CD4-positive, alpha-beta T cell treated with Interleukin-4 for 1 hour (primary cell): ENCODE results near the gene PIEZO2.
"Not testable (repeated sequence)": the region's sequence is repeated elsewhere in the genome, so short reads cannot be mapped to it uniquely, and the experiment has no call there.

Experiments
- DNase-seq, 2 donors: peaks; one replicate each; pipeline ENCODE4 v3.0.0-alpha.2; 2020 to 2022

Gene PIEZO2

DNA sequence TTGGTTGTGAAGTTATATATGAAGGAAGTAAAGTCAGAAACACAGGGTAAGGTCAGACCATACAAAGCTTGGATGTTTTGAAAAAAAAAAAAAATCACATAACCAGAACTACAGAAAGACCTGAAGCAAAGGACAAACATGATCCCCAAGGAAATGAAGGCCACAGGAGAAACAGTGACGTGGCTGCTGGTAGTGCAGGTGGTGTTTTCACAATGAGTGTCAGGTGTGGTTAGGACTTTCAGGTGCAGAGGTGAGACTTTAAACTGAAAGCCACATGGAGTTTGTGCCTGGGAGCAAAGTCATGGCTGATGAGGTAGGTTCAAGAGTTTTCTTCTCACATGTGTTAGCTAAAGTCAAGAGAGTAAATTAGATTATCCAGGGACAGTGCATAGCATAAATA lies 270.7 kb downstream of the PIEZO2 start:
- DNase-seq, result no peak

DNA sequence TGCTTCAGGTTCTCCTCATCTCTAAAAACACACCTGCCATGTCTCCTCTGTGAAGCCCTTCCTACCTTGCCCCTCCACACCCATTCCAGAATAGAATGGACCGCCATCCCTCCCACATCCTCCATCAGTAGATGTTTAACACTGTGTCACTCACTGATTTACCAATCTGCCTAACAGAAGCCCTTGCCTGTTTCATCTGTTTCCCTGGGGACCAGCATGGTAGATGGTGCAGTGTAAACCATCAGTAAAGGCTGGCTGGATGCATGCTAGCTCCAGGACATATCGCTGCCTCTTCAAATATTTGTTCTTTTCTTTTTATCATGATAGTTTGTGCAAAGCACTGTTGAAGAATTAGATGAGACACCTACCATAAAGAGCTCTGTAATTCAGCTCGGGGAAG lies 271.4 kb downstream of the PIEZO2 start:
- DNase-seq, result no peak

DNA sequence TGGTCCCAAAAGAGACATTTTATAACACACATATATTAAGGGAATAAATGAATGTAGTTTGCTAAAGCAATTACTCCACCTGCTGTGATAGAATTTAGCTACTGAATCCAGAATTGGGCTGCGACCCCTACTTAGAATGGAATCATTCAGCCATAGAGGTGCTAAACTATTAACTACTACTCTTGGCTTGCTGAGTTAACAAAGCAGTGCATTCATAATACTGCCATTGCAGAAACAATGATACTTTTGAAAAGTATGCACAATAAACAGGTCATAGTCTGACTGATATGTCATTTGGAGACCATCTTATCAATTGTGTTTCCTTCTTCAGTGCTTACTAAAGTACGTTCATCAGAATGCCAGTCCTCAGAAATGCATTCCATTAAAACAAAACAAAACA lies 273.6 kb downstream of the PIEZO2 start:
- no peak for DNase-seq

DNA sequence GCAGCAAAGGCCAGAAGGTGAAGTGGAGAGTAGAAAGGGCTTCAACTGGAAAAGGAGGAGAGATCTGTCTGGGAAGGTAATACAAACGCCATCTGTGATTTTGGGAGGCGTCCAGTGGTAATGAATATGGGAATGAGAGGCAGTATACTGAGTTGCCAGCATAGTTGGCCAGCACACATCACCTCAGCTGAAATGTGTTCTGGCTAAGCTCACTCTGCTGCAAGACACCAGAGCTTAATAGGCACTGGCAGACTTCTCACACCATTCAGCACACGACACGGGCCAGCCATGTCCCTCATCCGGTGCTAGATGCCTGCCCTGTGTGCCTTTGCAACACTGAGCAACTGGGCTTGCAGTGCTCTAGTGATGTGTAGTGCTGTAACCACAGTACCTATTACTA lies 277.1 kb downstream of the PIEZO2 start:
- DNase-seq, result no peak

DNA sequence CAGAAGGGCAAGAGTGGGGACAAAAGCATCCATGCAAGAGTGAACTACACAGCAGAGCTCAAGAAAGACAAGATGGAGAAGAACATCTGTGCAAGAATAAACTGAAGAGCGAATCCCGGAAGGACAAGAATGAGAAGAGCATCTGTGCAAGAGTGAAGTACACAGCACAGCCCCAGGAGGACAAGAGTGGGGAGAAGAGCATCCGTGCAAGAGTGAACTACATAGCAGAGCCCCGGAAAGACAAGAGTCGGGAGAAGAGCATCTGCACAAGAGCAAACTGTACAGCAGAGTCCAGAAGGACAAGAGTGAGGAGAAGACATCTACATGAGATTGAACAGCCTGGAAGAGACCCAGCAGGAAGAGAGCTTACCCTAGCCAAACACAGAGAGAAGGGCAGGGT lies 284.6 kb downstream of the PIEZO2 start:
- no peak for DNase-seq

DNA sequence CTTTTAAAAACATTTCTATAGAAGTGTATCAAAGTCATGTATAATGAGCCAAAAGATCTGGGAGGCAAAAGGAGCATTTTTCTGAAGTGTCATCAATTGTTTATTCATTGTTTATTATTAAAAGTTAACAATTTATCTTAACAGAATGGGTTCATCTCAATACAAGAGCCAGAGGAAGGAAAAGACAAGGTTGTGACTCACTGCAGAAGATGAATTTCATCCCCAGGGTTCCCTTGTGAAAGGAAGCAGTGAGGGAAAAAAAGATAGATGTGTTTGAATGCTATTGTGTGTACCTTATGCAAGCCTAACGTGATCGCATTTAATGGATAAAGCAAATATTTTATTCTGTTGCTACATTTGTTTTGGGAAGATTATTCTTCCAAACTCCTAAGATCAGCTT lies 286.3 kb downstream of the PIEZO2 start:
- no peak for DNase-seq

DNA sequence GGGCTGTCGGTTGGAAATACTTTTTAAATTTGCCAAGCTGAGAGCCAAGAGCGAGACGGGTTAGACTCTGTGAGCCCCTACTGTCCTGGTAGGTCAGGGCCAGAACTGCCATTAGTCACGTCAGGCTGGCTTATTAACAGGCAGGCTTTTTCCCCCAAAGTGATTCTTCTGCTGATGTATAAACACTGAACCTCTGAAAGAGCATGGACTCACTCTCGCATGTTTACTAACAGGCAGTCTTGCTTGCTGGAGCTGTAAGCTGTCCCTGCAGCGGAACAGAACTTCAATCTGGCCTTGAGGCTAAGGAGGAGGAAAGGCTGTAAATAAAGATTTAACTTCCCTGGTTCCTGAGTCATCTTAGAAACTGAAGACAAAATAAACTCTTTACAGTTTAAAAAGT lies 288.4 kb downstream of the PIEZO2 start:
- no peak for DNase-seq

DNA sequence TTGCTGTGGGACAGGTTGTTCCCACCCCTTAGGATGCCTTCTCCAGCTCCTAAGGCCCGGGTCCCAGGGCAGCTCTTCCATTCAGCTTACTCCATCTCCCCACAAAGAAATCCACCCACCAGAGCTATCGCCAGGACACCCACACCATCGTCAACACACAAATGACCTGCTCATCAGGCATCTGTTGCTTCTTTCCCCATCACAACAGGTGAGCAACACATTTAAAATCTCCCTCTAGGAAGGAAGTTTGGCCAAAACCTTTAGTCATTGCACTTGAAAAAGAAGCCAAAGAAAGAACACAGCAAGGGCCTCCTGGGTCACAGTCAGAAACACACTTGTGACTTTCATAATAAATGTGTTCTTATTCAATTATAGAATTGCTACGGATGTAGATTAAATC lies 289.0 kb downstream of the PIEZO2 start:
- DNase-seq, result no peak

DNA sequence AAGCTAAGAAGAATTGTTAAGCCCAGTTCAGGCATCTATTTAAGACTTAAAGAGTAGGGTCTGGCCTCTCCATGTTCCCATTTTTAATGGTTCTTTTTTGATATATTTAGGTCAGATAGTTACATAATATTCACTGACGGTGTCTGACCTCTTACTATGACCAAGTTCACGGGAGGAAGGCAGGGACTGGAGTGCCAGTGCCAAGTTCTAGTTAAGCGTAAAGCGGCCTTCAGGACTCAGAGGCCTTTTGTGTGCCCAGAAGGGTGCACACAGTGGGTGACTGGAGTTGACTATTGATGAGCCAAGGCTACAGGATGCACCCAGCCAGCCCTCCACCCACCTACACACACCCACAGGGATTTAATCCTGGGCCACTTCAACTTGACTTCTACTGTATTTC lies 290.9 kb downstream of the PIEZO2 start:
- no peak for DNase-seq

DNA sequence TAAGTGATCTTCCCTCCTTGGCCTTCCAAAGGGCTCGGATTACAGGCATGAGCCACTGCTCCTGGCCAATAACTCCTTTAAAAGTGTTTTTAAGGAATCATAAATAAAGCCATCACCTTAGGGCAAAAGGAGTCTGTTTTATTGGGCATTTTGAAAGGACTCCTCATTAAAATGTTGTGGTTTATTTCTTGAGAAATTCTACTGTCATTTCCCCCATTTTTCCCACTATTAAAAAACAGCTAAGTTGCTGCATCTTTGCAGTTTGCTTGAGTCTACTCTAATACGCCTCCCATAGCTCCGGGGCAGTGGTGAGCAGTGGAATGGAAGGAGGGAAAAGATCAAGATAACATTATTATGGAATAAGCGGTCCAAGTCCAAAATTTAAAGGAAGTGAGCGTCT lies 293.2 kb downstream of the PIEZO2 start:
- no peak for DNase-seq

DNA sequence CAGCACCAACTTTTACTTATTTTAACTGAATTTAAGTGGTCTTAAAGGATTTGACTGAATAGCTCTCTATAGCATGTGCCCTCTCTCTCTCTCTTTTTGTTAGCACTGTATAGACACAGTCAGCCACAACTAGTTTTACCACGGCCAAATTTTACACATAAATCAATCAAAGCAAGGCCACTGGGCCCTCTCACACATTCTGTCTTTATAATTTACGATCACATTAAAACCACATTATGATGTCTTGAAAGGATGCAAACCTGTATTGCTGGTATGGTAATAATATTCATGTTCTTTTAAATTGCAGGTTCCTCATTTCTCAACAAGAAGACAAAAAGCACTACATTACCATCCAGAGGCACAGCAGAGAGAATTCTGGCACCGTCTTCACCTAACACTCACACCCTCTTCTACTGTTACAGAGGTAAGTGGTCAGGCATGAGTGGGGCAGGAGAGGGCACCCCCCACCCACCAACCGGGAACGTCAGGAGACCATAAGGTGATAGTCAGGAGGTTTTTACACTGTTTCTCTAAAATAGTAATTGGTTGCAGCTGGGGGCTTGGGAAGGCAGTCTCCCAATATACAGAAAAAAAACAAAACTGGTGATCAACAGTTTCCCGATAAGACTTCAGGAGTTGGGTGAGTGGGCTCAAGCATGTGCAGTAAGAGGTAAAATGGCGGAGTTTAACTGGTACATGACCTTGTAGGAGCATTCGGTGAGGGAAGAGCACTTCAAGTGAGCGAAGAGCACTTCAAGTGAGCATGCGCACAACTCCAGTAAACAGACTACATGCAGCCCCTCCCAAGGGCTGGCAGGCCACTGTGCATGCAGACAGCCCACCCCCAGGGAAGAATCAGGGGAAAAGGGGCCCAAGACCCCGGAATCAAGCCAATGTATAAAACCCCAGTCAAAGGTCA lies 296.7 kb downstream of the PIEZO2 start:
- DNase-seq, result no peak

DNA sequence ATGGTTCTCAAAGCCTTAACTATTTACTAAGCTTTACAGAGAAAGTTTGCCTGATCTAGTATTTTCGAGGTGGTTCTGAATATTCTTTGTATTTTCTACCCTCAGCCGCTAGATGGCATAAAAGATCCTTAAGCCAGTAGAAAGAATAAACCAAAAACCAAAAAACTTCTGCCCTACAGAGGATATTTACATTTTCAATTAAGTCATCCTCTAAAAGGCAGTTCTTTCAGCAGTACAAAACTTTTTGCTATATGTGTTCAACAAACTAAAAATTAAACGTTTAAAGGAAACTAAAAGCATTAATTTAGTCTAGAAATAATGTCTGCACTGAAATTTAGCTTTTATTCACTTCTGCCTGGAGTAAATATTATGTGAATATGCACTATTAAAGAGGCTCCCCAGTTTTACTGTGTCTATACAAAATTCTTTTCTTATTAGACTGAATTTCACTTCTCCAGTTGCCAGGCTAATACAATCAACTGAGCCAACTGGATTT lies 297.5 kb downstream of the PIEZO2 start:
- DNase-seq, result peak in 1 of 2 donors; percentile 30

DNA sequence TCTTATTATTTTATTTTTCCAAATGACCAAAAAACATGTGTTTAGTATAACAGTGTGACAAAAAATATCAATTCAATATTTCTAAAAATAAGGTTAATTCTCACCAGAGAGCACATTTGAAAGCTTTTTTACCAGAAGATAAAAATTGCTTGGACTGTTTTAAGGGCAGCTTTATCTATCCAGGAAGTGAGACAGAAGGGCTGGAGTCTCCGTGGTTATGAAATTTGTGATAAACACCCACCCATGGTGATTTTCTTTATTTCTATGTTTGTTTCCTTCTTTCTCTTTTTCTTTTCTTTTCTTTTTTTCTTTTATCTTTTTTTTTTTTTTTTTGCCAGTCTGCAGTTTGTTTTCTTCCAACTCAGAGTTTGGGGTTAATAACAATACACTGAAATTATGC lies 298.5 kb downstream of the PIEZO2 start:
- DNase-seq, result no peak

DNA sequence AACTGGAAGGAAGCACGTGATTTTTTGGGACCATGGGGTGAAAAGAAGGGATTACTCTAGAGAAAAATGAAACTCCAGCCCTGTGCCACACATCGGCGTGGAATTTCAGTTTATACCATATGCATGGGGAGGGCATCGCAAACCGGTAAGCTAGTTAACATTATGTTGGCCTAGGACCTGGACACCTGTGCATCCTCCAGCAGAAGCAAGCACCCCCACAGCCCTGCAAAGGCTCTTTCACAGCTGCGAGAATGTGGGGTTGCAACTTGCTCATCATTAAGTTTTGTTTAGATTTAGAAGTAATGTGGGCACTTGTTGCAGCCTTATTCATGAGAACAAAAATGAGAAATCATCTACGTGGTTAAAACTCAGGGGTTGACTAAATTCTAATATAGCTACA lies 299.2 kb downstream of the PIEZO2 start:
- no peak for DNase-seq

DNA sequence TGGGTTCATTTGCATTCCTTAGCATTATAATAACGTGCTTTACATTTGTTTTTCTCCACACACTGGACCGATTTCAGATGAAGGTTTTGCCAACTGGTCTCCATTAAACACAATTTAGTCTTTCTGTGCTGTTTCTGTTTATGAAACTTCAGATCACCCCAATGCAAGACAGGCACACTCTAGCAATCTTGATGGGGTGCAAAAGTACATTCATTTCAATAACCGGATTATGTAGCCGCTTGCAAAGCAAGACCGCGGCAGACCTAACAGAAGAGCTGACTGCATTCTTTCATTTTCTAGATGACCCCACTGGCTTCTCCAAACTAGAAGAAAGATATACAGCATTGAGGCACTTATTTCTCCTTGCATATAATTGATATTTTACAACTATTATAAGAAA lies 301.5 kb downstream of the PIEZO2 start:
- no peak for DNase-seq

DNA sequence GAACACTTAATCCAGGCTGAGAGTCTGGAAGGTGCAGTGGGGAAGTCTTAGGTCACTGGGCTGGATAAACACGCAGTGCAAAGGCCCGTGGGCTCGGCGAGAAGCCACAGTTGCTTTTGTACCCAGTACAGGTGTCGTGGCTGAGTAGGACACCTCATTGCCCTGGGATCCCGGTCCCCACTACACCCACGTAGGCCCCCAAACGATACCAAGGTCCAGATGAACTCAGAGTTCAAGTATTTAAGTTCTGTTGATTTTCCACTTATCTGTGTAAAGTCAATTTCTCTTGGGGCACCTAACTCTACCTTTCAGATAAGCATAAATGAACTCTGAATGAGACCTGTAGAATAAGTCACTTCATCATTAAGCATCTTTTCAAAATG lies 302.0 kb downstream of the PIEZO2 start:
- no peak for DNase-seq

DNA sequence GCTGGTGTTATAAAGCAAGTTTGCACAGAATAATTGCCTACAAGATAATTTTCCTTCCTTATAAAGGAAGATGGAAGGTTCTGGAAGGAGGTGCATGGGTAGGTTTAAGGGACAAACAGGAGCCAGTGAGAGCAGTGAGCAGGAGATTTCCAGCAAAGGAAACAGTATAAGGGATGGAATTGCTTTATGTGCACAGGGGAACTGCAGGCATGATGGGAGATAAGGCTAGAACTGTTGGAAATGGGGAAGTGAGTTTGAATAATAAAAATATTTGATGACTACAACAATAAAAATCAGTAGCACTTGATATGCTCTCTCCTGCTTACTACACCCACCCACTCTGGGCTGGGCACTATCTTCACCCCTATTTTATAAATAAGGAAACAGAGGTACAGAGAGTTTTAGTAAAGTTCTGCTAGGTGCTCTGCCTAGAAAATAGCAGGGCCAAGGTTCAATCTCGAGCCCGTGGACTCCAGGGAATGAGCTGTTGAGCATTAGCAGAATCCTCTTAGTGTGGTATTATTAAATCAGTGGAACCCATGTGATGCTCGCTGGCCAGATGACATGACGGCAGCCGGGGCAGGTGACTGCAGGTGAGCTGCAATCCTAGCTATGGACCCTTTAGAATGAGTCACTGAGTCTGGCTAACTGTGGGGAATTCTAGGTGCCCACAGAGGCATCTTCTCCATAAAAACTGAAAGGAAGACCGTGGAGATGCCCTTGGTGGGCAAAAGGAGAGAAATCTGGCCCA lies 302.5 kb downstream of the PIEZO2 start:
- no peak for DNase-seq

DNA sequence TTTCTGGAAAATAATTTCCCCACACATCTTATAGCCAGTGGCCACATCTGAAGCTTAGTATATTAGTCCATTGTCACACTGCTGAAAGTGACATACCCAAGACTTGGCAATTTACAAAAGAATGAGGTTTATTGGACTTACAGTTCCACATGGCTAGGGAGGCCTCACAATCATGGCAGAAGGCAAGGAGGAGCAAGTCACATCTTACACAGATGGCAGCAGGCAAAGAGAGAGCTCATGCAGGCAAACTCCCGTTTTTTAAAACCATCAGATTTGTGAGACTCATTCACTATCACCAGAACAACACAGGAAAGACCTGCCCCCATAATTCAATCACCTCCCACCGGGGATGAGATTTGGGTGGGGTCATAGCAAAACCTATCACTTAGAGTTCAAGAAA lies 303.3 kb downstream of the PIEZO2 start:
- DNase-seq, result not testable (repeated sequence)

DNA sequence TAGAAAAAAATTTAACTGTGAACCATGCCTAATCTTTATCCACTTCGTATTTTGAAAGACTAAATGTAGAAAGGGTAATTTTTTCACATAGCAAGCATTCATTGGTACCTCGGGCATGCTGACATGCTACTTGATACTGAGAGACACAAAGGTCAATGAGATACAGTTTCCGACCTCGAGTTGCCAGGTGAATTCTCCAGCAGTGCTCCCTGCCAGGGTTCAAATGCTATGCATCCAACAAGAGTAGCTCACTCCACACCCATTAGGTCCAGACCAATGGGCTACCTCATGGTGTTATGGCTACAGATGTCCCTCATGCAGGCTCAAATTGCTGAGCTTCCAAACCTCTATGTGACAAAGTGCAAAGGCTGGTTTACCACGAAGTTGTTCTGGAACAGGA lies 305.8 kb downstream of the PIEZO2 start:
- no peak for DNase-seq

DNA sequence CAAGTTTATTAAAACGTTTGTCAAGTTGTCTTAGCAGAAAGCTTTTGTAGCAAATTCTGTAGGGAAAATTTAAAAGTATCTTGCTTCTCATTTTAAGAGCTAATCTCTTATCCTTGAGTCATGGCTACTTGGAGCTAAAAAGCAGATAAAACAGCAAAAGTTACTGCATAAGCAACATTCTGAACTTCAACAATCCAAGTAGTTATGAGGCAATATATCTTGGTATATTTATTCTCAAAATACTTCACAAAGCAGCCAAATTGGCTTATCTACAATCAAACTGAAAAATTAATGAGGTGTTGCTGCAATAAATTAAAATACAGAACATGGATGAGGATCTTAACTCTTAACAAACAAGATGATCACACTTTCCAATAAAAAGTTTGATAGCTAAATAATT lies 306.5 kb downstream of the PIEZO2 start:
- DNase-seq, result no peak

DNA sequence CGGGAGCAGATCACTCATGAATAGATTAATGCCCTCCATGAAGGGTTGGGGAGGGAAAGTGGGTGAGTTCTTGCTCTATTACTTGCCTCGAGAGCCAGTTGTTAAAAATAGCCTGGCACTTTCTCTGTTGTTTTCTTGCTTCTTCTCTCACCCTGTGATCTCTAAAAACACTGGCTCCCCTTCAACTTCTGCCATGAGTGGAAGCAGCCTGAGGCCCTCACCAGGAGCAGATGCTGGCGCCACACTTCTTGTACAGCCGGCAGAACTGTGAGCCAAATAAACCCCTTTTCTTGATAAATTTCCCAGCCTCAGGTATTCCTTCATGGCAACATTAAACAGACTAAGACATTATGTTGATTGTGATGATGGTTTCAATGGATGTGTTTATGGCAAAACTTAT lies 307.0 kb downstream of the PIEZO2 start:
- DNase-seq, result no peak

DNA sequence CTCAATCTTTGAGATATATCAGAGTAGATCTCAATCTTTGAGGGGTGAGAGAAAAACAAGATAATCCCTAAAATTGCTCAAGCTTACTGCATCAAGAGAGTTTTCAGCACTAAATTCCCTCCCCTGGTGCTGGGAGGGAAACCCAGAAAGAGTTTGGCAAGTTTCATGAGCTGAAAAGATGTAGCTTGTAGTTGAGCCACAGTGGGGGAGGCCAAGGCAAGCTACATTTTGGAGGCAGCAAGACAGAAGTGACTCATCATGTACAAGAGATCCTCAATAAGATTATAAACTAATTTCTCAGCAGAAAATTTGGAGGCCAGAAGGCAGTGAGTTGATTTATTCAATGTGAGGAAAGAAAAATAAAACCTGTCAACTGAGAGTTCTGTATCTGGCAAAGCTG lies 308.2 kb downstream of the PIEZO2 start:
- no peak for DNase-seq

DNA sequence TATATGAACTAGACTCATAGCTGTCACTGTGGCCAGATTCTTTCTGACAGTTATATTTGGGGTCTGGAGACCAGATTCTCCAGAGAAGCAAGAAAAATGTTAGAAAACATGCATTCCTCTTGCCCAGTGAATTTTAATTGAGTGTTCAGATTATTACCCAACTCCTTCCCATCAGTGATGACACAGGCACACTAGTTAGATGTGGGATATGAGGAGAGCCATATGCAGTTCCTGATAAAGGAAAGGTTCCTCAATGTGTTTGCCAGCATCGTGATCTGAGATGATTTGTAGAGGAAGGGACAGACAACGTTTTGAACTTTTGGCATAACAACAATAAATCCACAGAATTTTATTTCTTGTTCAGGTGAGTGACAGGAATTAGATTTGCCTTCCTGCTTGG lies 308.6 kb downstream of the PIEZO2 start:
- no peak for DNase-seq

DNA sequence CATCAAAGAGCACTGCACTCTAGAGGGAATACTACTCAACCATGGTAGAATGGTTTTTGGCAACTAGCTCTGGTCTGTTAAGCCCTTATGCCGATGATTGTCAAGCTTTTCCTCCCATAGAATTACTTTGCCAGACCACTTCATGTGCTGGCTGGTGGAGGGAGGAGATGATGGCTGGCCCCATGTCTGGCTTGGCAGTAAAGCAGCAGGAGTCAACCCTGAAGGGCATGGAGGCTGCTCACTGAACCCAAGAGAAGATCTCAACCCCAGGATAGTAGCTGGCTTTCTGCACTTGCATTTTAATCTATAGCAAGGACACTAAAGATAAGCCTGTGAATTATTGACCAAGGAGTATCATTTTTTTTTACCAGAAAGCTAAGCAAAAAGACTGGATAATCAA lies 309.9 kb downstream of the PIEZO2 start:
- no peak for DNase-seq
